ENCODE results near the gene AP2A2. TPM values are rescaled to one million over a fixed set of nuclear protein-coding genes. Genes with fewer than 3 reads are reported as not detected.

Gene AP2A2
- total RNA-seq, 2 experiments from 2014 or later = 49.1 to 52.1 TPM

GRCh38 chr11:1029051-1029450, 103.4 kb downstream of the AP2A2 start:
- H3K36me3 Mint-ChIP-seq = no peaks in the 10 kb centered on the region
- no peak overlapping the region for H3K4me3 Mint-ChIP-seq
- H3K27me3 Mint-ChIP-seq = no peaks in the 10 kb centered on the region
- H3K9me3 Mint-ChIP-seq = peaks cover 6% of the 10 kb centered on the region
- ATAC-seq (ENCODE audit: low read depth) (no peak), DNase-seq (no peak)
- H3K27ac Mint-ChIP-seq = no peak overlapping the region
- POLR2A ChIA-PET = no interaction called here
- H3K4me1 Mint-ChIP-seq = no peaks in the 10 kb centered on the region

GRCh38 chr11:1029654-1030053, 104.0 kb downstream of the AP2A2 start:
- Mint-ChIP-seq H3K27ac (no peak overlapping the region), H3K36me3 (no peaks in the 10 kb centered on the region), H3K27me3 (no peaks in the 10 kb centered on the region), H3K4me3 (no peak overlapping the region), H3K9me3 (peaks cover 6% of the 10 kb centered on the region), H3K4me1 (no peaks in the 10 kb centered on the region)
- DNase-seq (no peak), ATAC-seq (ENCODE audit: low read depth) (no peak)
- POLR2A ChIA-PET = no interaction called here

GRCh38 chr11:1030086-1030485, 104.4 kb downstream of the AP2A2 start:
- H3K27ac Mint-ChIP-seq = no peak overlapping the region
- H3K36me3 Mint-ChIP-seq = no peaks in the 10 kb centered on the region
- POLR2A ChIA-PET = no interaction called here
- no peaks in the 10 kb centered on the region for H3K4me1 Mint-ChIP-seq
- H3K9me3 Mint-ChIP-seq = peaks cover 6% of the 10 kb centered on the region
- no peak overlapping the region for H3K4me3 Mint-ChIP-seq
- no peak for ATAC-seq (ENCODE audit: low read depth)
- DNase-seq = no peak
- H3K27me3 Mint-ChIP-seq = no peaks in the 10 kb centered on the region

- H3K27me3 Mint-ChIP-seq = no peaks in the 10 kb centered on the region
- no peak overlapping the region for H3K27ac Mint-ChIP-seq
- H3K4me1 Mint-ChIP-seq = no peaks in the 10 kb centered on the region
- no peak for DNase-seq
- H3K36me3 Mint-ChIP-seq = no peaks in the 10 kb centered on the region
- POLR2A ChIA-PET = no interaction called here
- no peak overlapping the region for H3K4me3 Mint-ChIP-seq
- no peak for ATAC-seq (ENCODE audit: low read depth)
- H3K9me3 Mint-ChIP-seq = peaks cover 6% of the 10 kb centered on the region
Observed at GRCh38 chr11:1030556-1030955, 104.9 kb downstream of the AP2A2 start.

GRCh38 chr11:1031121-1031899, 105.6 kb downstream of the AP2A2 start:
- DNase-seq (no peak), ATAC-seq (ENCODE audit: low read depth) (no peak)
- Mint-ChIP-seq H3K4me1 (no peaks in the 10 kb centered on the region), H3K27me3 (no peaks in the 10 kb centered on the region), H3K36me3 (no peaks in the 10 kb centered on the region), H3K9me3 (peaks cover 6% of the 10 kb centered on the region), H3K27ac (no peak overlapping the region), H3K4me3 (no peak overlapping the region)
- POLR2A ChIA-PET = no interaction called here

GRCh38 chr11:1032310-1032891, 106.7 kb downstream of the AP2A2 start:
- Mint-ChIP-seq H3K27ac (no peak overlapping the region), H3K36me3 (no peaks in the 10 kb centered on the region), H3K4me3 (no peak overlapping the region), H3K4me1 (no peaks in the 10 kb centered on the region), H3K9me3 (peaks cover 6% of the 10 kb centered on the region), H3K27me3 (no peaks in the 10 kb centered on the region)
- POLR2A ChIA-PET = no interaction called here
- no peak for DNase-seq
- no peak for ATAC-seq (ENCODE audit: low read depth)

GRCh38 chr11:1033016-1033798, 107.5 kb downstream of the AP2A2 start:
- Mint-ChIP-seq H3K27me3 (no peaks in the 10 kb centered on the region), H3K9me3 (peaks cover 6% of the 10 kb centered on the region), H3K4me3 (no peak overlapping the region), H3K27ac (no peak overlapping the region), H3K36me3 (no peaks in the 10 kb centered on the region), H3K4me1 (no peaks in the 10 kb centered on the region)
- no peak for DNase-seq
- ATAC-seq (ENCODE audit: low read depth) = no peak
- POLR2A ChIA-PET = no interaction called here

- Mint-ChIP-seq H3K4me1 (no peaks in the 10 kb centered on the region), H3K27ac (no peak overlapping the region), H3K27me3 (no peaks in the 10 kb centered on the region), H3K4me3 (no peak overlapping the region), H3K36me3 (no peaks in the 10 kb centered on the region), H3K9me3 (peaks cover 6% of the 10 kb centered on the region)
- DNase-seq (no peak), ATAC-seq (ENCODE audit: low read depth) (no peak)
- POLR2A ChIA-PET = no interaction called here
Observed at GRCh38 chr11:1034001-1034400, 108.3 kb downstream of the AP2A2 start.

GRCh38 chr11:1034456-1035295, 109.0 kb downstream of the AP2A2 start:
- Mint-ChIP-seq H3K36me3 (no peaks in the 10 kb centered on the region), H3K9me3 (peaks cover 6% of the 10 kb centered on the region), H3K4me1 (no peaks in the 10 kb centered on the region), H3K27ac (no peak overlapping the region), H3K4me3 (no peak overlapping the region), H3K27me3 (no peaks in the 10 kb centered on the region)
- DNase-seq (no peak), ATAC-seq (ENCODE audit: low read depth) (no peak)
- POLR2A ChIA-PET = no interaction called here

- Mint-ChIP-seq H3K36me3 (no peaks in the 10 kb centered on the region), H3K9me3 (peaks cover 6% of the 10 kb centered on the region), H3K27me3 (no peaks in the 10 kb centered on the region), H3K4me3 (no peak overlapping the region), H3K27ac (no peak overlapping the region), H3K4me1 (no peaks in the 10 kb centered on the region)
- POLR2A ChIA-PET = no interaction called here
- DNase-seq (no peak), ATAC-seq (ENCODE audit: low read depth) (no peak)
Observed at GRCh38 chr11:1035577-1036283, 110.1 kb downstream of the AP2A2 start.

- no peak within 1 kb of the TSS for H3K27ac Mint-ChIP-seq
- no peak for ATAC-seq (ENCODE audit: low read depth)
- no peaks in the 10 kb centered on the region for H3K4me1 Mint-ChIP-seq
- POLR2A ChIA-PET = no interaction called here
- DNase-seq = no peak
- H3K27me3 Mint-ChIP-seq = no peaks in the 10 kb centered on the region
- peaks cover 6% of the 10 kb centered on the region for H3K9me3 Mint-ChIP-seq
- H3K36me3 Mint-ChIP-seq = no peaks in the 10 kb centered on the region
- H3K4me3 Mint-ChIP-seq = no peak within 1 kb of the TSS
Observed at GRCh38 chr11:1036303-1036923, 110.7 kb downstream of the AP2A2 start, which contains the start of gene MUC6. TSS of gene MUC6 (minus strand) at chr11:1036718. CDS start at chr11:1036655, 63 bp downstream.

- no peak overlapping the region for H3K4me3 Mint-ChIP-seq
- no peak overlapping the region for H3K27ac Mint-ChIP-seq
- no peak for DNase-seq
- H3K27me3 Mint-ChIP-seq = no peaks in the 10 kb centered on the region
- ATAC-seq (ENCODE audit: low read depth) = no peak
- H3K36me3 Mint-ChIP-seq = no peaks in the 10 kb centered on the region
- peaks cover 6% of the 10 kb centered on the region for H3K9me3 Mint-ChIP-seq
- H3K4me1 Mint-ChIP-seq = no peaks in the 10 kb centered on the region
- POLR2A ChIA-PET = no interaction called here
Observed at GRCh38 chr11:1036931-1037330, 111.3 kb downstream of the AP2A2 start.

Data from activated naive CD8-positive, alpha-beta T cell treated with anti-CD3 and anti-CD28 coated beads, Interleukin-2, amount 10 ng/mL, durations not matched to agents 7 days and 5 days (primary cell).